Activated CD4-positive, alpha-beta T cell treated with anti-CD3 and anti-CD28 coated beads, Interleukin-2, amount 50 U/mL, for 24 hours (primary cell): ENCODE measurements around the gene CDX2.

Source experiments
- DNase-seq, 2 donors: peaks; one replicate each; pipeline ENCODE4 v3.0.0-alpha.2; 2020; ENCODE audit warnings: low read depth in 1 of 2, low spot score in 1 of 2

Gene CDX2

GRCh38 chr13:27933118-27933517 lies 36.0 kb downstream of the CDX2 start:
- no peak for DNase-seq

DNA sequence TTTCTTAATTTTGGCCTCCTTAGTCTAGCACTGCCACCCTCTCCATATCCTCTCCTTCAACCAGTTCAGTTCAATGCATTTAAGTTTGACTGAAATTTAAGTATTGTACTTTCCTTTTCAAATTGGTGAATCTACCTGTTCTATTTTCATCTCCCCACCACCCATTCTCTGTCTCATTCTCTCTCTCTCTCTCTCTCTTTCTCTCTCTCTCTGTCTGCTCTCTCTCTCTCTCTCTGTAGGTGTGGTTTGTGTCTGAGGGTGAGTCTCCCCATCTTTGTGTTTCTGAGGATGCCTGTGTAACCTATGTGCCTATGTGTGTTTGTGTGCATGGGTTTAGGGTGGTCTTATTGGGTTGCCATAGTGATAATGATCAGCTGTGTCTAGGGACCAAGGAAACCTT lies 39.2 kb downstream of the CDX2 start:
- no peak for DNase-seq

DNA sequence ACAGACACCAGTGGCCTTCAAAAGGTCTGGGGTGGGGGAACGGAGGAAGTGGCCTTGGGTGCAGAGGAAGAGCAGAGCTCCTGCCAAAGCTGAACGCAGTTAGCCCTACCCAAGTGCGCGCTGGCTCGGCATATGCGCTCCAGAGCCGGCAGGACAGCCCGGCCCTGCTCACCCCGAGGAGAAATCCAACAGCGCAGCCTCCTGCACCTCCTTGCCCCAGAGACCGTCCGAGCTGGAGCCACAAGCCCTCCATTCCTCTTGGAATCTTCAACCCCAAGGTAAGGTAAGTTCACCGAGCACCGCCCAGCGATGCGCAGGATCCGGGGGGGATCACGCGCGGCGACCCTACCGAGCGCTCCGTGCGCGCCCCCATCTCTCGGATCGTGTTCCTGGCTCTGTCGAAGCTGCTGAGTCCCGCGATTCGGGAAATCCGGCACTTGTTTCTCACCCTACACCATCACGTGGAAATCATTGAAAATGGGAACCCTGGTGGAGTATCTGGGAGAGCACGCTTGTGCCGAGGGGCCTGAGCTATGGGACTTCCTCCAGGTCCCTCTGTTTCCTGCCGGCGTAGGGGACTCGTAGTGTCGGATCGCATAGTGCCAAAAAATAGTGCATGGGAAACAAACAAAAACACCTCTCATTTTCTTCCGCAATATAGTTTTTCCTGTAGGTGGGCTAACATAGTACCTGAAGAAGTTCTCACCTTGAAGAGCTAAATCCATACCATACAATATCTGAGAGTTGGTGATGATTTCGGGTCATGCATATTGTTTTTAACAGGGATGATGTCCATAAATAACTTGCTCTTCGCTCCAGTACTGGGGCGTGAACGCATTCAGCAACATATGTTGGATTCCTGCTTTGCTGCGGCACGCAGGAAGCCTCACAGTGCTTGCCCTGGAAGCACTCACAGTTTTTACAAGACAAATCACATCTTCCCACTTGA lies 40.0 kb downstream of the CDX2 start:
- DNase-seq = no peak

DNA sequence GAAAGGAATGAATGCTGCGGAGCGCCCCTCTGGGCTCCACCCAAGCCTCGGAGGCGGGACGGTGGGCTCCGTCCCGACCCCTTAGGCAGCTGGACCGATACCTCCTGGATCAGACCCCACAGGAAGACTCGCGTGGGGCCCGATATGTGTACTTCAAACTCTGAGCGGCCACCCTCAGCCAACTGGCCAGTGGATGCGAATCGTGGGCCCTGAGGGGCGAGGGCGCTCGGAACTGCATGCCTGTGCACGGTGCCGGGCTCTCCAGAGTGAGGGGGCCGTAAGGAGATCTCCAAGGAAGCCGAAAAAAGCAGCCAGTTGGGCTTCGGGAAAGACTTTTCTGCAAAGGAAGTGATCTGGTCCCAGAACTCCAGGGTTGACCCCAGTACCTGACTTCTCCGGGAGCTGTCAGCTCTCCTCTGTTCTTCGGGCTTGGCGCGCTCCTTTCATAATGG lies 40.7 kb downstream of the CDX2 start:
- DNase-seq = no peak

DNA sequence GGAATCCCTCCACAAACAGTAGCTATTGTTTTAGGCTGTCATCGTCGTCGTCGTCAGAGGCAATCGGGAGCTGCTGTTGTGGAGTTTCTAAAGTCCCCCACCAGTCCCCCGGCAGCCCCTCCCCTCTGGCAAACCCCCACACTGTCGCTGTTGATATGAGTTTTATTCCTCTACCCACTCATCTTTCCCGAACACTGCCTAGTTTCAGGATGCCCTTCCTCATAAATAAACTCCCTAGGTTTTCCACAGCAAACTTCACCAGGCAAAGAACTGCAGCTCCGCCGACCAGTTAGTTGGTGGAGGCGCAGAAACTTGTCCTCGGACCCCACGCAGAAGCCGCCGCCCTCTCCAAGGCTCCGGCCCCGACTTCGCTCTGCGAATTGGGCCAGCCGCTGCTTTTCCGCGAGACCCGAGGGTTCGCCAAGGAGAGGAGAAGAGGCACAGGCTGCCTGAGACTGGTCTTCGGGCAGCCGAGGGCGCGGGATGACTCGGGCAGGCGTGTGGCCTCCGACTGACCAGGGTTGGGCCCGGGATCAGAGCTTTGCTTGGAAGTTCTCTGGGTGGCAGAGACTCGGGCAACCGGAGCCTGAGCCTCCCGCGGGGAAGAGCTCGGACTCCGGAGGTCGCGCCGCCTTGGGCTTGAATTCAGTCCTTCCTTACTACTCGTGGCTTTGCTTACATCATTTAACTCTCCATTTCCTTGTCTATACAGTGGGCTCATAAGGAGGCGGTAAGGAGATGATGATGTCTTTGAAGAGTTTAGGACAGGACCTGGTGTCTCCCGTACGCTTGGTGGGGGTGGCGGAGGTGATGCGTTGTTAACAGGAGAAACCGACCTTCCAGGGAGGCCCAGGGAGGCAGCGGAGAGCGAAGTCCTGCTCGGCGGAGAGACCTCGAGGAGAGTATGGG lies 41.4 kb downstream of the CDX2 start:
- no peak for DNase-seq

DNA sequence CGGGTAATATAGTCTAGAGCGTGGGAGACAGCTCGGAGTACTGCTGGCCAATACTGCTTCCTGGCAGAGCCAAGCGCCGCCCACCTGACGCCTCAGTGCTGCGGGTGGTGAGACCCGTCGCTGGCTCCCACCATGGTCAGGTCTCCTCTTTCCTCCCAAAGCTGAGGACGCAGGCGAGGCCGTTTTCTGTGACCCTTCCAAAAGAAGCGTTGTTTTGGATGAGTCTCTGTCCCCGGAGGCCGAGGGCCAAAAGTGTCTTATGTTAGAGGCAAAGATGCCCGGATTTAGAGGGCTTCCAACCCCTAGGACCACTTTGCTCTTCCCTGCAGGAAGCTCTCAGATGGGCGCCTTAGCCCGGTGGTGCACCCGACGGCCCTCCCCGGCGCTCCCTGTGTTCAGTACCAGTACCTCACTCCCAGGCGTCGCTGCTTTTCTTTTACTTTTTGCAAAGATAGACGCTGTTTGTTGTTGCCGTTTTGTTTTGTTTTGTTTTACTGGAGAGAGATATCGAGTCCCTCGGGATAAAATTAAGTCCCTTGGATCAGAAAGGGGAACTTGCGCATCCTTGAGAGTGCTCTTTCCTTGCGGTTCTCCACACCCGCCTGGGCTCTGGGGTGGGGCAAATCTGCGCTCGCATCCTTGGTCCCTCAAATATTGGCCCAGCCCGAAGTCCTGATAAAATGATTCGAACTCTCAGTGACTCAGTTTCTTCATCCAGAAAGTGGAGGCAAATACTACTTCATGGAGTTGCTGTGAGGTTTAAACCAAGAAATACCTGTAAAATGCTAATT lies 42.3 kb downstream of the CDX2 start:
- no peak for DNase-seq

DNA sequence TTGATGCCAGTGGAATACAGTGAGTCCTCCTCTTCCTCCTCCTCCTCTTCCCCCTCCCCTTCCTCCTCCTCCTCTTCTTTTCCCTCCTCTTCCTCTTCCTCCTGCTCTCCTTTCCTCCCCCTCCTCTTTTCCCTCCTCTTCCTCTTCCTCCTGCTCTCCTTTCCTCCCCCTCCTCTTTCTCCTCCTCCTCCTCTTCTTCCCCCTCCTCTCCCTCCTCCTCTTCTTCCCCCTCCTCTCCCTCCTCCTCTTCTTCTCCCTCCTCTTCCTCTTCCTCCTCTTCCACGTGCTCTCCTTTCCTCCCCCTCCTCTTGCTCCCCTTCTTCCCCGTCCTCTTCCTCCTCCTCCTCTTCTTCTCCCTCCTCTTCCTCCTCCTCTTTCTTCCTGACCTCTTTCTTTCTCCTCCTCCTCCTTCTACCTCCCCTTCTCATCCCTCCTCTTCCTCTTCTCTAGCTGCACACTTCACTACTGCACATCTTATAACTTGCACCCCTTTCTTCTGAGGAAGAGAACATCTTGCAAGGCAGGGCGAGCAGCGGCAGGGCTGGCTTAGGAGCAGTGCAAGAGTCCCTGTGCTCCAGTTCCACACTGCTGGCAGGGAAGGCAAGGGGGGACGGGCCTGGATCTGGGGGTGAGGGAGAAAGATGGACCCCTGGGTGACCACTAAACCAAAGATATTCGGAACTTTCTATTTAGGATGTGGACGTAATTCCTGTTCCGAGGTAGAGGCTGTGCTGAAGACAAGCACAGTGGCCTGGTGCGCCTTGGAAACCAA lies 43.7 kb downstream of the CDX2 start:
- DNase-seq = no peak

DNA sequence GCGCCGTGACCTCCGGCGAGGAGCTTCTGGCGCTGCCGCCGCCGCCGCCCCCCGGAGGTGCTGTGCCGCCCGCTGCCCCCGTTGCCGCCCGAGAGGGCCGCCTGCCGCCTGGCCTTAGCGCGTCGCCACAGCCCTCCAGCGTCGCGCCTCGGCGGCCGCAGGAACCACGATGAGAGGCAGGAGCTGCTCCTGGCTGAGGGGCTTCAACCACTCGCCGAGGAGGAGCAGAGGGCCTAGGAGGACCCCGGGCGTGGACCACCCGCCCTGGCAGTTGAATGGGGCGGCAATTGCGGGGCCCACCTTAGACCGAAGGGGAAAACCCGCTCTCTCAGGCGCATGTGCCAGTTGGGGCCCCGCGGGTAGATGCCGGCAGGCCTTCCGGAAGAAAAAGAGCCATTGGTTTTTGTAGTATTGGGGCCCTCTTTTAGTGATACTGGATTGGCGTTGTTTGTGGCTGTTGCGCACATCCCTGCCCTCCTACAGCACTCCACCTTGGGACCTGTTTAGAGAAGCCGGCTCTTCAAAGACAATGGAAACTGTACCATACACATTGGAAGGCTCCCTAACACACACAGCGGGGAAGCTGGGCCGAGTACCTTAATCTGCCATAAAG lies 44.5 kb downstream of the CDX2 start:
- DNase-seq = no peak

DNA sequence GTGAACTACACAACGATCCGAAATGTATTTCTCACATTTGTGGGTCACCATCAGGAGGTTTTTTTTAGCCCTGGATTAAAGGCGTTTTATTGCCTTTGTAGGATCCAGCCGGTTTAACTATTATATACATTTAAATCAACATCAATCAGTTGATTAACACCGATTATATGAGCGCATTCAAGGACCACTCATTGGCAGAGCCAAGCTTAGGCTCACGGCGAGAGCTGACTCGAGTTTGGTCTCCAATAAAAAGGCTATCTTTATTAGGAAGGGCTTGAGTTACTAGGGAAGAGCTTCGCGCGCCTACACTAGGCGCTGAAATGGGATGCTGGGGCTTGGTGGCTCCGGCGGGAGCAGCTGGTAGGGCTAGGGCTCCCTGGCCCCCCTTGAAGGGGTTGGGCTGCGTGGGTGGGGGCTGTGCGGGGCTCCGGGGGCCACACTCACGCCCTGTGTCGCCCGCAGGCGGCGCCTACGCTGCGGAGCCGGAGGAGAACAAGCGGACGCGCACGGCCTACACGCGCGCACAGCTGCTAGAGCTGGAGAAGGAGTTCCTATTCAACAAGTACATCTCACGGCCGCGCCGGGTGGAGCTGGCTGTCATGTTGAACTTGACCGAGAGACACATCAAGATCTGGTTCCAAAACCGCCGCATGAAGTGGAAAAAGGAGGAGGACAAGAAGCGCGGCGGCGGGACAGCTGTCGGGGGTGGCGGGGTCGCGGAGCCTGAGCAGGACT lies 45.2 kb downstream of the CDX2 start:
- no peak for DNase-seq

DNA sequence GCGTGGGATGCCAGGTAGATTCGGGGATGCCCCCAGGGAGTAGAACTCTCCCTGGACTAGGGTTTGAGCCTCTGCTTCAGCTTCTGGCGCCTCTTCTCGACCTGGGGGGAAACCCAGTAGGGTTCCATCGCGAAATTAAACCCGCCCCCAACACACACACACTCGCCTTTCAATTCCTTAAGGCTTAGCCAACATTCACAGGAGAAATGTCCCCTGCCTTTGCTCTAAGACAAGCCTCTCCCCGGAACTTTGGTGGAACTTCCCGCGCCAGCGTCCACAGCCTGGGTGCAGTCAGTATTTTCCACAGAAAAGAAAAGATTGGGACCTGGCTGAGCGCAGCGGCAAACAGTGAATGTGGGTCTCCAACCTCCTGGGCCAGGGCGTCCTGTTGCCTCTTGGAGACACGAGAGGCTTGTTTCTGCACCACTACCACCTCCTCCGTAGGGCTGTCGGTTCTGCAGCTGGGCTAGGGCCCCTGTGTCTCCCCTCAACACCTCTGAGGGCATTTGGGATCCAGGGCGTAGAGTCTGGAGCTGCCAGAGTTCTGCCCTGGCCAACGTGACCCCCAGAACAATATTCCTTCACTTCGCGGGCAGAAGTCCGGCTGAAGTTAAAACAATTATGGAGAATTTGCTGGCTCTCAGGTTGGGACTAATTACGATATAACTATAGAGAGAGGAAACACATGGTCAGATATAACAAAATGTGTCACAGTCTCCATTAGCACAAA lies 46.1 kb downstream of the CDX2 start:
- no peak for DNase-seq

DNA sequence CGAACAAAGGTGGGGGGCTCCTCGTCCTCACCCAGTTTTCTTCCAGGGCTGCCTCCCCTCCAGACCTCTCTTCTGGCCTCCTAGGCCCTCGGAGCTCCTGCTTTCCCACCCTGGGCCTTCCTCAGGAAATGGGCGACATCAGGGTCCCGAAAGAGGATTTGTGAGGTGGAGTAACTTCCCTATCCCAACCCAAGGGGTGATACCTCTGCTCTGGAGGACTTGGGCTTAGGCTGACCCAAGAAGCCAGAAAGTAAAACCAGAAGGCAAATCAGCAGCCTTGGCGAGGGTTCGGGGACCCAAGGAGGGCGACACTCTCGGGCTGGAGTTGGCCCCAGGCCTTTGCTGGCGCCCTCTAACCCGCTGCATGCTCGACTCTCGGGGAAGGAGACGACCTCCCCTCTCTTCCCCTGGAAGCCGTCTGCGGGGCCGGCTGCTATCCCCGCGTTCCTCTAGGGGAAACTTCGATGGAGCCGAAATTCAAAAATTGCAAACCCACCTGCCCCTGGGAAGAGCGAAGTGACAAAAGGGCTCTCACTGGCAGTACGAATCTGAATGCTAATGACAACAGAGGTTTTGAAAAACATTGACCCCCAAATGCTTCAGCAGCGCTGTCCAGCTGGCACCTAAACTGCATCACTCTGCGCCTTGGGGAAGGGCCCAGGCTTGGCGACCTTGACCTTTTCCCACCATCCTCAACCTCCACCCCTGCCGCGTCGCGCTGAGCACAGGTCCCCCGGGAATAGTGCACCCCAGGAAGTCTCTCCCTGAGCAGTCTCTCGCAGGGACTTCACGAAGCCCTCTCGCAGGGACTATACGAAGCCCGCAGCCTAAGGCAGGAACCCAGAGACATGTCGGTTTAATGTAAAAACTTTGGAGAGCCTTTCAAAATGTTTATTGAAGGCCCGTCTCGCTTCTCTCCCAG lies 46.9 kb downstream of the CDX2 start:
- no peak for DNase-seq

DNA sequence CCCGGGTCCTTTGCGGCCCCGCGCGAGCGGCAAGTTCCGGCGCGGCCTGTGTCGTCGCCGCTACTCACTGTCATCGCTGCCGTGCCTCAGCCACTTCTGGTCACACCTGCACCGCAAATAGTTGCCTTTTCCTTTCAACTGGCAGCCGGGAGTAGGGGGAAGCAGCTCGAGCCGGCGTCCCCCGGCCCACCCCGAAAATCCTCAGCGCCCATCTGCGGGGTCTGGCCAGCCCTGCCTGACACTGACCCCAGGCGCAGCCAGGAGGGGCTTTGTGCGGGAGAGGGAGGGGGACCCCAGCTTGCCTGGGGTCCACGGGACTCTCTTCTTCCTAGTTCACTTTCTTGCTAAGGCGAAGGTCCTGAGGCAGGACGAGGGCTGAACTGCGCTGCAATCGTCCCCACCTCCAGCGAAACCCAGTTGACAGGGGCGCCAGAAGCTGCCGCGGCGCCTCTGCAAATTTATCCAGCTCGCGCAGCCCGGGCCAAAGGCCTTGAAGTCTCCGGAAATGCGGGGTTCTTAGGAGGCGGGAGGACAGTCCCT lies 47.6 kb downstream of the CDX2 start:
- DNase-seq = no peak

GRCh38 chr13:27920677-27921420 lies 48.3 kb downstream of the CDX2 start:
- DNase-seq = no peak

DNA sequence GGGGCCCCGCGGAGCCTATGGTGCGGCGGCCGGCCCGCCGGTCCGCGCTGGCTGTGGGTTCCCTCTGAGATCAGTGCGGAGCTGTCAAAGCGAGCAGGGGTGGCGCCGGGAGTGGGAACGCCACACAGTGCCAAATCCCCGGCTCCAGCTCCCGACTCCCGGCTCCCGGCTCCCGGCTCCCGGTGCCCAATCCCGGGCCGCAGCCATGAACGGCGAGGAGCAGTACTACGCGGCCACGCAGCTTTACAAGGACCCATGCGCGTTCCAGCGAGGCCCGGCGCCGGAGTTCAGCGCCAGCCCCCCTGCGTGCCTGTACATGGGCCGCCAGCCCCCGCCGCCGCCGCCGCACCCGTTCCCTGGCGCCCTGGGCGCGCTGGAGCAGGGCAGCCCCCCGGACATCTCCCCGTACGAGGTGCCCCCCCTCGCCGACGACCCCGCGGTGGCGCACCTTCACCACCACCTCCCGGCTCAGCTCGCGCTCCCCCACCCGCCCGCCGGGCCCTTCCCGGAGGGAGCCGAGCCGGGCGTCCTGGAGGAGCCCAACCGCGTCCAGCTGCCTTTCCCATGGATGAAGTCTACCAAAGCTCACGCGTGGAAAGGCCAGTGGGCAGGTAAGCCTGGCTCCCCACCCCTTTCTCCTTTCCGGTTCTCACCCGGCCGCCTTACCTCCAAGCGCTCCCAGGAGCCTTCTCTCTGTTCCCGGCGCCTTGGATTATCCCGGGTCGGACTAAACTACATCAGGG lies 49.0 kb downstream of the CDX2 start, which contains the start of gene PDX1:
PDX1 (plus strand) TSS at position 67 of the 743 bp plus-strand sequence; CDS start at position 206, 139 bp downstream.
- no peak for DNase-seq

DNA sequence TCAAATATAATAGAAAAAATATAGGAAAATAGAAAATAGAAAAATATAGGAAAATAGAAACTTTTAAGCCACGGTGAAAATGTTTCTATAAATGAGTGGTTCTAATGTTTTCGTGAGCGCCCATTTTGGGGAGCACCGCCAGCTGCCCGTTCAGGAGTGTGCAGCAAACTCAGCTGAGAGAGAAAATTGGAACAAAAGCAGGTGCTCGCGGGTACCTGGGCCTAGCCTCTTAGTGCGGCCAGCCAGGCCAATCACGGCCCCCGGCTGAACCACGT lies 49.5 kb downstream of the CDX2 start:
- DNase-seq = no peak
